ENCODE data around the gene TEDC2. TPM values are rescaled to one million over a fixed set of nuclear protein-coding genes. Genes with fewer than 3 reads are reported as not detected.
A peak's percentile ranks its signal among the peaks of the same experiment; 100 is the strongest.

Gene TEDC2
- total RNA-seq, 1 experiment from 2014 or later: 35.5 TPM

DNA sequence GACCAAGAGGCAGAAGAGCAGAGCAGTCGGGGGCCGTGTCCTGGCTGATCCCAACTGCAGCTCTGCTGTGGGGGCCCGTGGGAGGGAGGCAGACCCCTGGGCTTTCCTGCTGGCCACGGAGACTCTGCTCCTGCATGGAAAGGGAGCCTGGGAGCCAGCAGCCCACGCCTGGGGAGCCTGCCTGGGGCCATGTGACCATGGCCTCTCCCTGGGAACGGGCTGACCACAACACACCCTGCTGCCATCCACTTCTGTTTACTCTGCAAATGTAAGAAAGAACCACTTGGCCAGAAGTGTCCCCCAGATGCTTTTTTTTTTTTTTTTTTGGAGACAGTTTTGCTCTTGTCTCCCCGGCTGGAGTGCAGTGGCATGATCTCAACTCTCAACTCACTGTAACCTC is 2.0 kb upstream of the TEDC2 start:
- no peak for ATAC-seq
- CTCF ChIA-PET: interaction anchor here (0.6 kb wide), 1 partner anchor 28 kb away, joined by 3 read pairs; no protein-coding TSS in a partner anchor

DNA sequence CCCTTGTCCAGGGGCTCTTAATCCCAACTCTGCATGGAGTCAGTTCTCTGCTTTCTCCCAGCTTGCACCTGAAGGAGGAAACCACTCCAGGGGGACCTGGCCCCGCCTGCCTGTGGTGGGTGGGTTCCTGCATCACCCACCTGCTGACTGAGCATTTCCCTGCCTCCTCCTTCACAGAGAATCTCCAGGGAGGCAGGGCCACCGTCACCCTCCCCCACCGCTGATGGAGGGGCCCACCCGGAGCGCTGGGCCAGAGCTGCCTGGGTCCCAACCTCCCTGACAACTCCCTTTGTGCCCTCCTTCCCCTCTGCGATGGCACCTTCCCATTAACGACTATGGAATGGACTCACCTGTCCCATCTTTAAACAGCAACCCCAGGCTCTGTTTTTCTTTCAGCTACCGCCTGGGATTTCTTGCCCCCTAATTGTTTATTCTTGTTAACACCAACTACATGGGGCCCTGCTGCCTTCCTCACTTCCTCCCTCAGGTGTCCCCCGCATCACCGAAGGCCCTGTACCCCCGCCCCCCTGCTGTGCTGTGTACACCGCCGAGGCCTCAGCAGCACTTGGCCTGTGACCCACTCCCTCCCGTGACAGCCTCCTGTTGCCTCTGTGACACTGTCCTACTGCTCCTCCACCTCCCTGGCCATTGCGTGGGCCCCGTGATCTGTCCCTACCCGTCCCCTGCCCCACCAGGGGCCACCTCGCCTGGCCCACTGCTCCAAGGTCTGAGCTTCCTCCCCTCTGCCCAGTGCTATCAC is 842 bp upstream of the TEDC2 start:
- TF ChIP-seq EZH2 (IDR thresholded peaks at IDR 0.05; ENCODE audit: low read length, unreplicated experiment) (no peak), EZH2phosphoT487 (IDR thresholded peaks at IDR 0.05; ENCODE audit: borderline replicate concordance, low read length) (no peak)
- TF ChIP-seq, protein P1, sequence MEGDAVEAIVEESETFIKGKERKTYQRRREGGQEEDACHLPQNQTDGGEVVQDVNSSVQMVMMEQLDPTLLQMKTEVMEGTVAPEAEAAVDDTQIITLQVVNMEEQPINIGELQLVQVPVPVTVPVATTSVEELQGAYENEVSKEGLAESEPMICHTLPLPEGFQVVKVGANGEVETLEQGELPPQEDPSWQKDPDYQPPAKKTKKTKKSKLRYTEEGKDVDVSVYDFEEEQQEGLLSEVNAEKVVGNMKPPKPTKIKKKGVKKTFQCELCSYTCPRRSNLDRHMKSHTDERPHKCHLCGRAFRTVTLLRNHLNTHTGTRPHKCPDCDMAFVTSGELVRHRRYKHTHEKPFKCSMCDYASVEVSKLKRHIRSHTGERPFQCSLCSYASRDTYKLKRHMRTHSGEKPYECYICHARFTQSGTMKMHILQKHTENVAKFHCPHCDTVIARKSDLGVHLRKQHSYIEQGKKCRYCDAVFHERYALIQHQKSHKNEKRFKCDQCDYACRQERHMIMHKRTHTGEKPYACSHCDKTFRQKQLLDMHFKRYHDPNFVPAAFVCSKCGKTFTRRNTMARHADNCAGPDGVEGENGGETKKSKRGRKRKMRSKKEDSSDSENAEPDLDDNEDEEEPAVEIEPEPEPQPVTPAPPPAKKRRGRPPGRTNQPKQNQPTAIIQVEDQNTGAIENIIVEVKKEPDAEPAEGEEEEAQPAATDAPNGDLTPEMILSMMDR (conservative IDR thresholded peaks at IDR 0.05; ENCODE audit: low read depth, low read length): no peak
- Histone ChIP-seq H3K4me1 (ENCODE audit: insufficient read depth, low read length) (peaks cover 14% of the 10 kb centered on the region), H3K4me2 (ENCODE audit: low read length) (peak overlapping the region; percentile 95), H3K9me3 (ENCODE audit: low read length) (no peaks in the 10 kb centered on the region), H2AFZ (ENCODE audit: low read length) (peak overlapping the region; percentile 82), H3K27me3 (ENCODE audit: low read length) (no peaks in the 10 kb centered on the region), H3K79me2 (ENCODE audit: low read length) (peaks cover 14% of the 10 kb centered on the region), H3K4me3 (ENCODE audit: low read length) (peak overlapping the region; percentile 74), H3K36me3 (ENCODE audit: low read depth, low read length) (no peaks in the 10 kb centered on the region), H3K9me2 (replicated peaks; ENCODE audit: low read length) (no peaks in the 10 kb centered on the region), H3K27ac (ENCODE audit: low read length) (no peak overlapping the region), H3F3A (ENCODE audit: low read length, unreplicated experiment) (no peaks in the 10 kb centered on the region), H3K9ac (ENCODE audit: low read length) (peak overlapping the region; percentile 74; the same call in 1 of the 2 replicates), H4K20me1 (ENCODE audit: low read length) (no peaks in the 10 kb centered on the region)
- BruUV-seq (replicated peaks): no TSS peak
- ChIA-PET POLR2A (ENCODE audit: unreplicated experiment) (interaction anchor here (0.5 kb wide), 1 partner anchor 63 kb away, joined by 13 read pairs; no protein-coding TSS in a partner anchor), CTCF (interaction anchor here (0.7 kb wide), 1 partner anchor 9 kb away, joined by 3 read pairs; no protein-coding TSS in a partner anchor)
- peak; percentile 1 for DNase-seq
- intact Hi-C loops (cut with micrococcal nuclease): no loop called here
- ATAC-seq: peak; percentile 2

More for the DNA sequence above, 2.0 kb upstream of the TEDC2 start:
- H3K9me3 ChIP-seq (ENCODE audit: low read length): no peaks in the 10 kb centered on the region
- no peak overlapping the region for H2AFZ ChIP-seq (ENCODE audit: low read length)
- H4K20me1 ChIP-seq (ENCODE audit: low read length): no peaks in the 10 kb centered on the region
- no peaks in the 10 kb centered on the region for H3F3A ChIP-seq (ENCODE audit: low read length, unreplicated experiment)
- POLR2A ChIA-PET (ENCODE audit: unreplicated experiment): no interaction called here
- no peak overlapping the region for H3K4me3 ChIP-seq (ENCODE audit: low read length)
- no peak overlapping the region for H3K9ac ChIP-seq (ENCODE audit: low read length)
- H3K4me1 ChIP-seq (ENCODE audit: insufficient read depth, low read length): peaks cover 14% of the 10 kb centered on the region
- H3K4me2 ChIP-seq (ENCODE audit: low read length): no peak overlapping the region
- intact Hi-C loops (cut with micrococcal nuclease): no loop called here
- H3K27me3 ChIP-seq (ENCODE audit: low read length): no peaks in the 10 kb centered on the region
- no TSS peak for BruUV-seq (replicated peaks)
- peaks cover 14% of the 10 kb centered on the region for H3K79me2 ChIP-seq (ENCODE audit: low read length)
- DNase-seq: no peak
- H3K36me3 ChIP-seq (ENCODE audit: low read depth, low read length): peaks cover 1% of the 10 kb centered on the region; the same call in 1 of the 2 replicates
- no peaks in the 10 kb centered on the region for H3K9me2 ChIP-seq (replicated peaks; ENCODE audit: low read length)
- TF ChIP-seq, protein P1 (conservative IDR thresholded peaks at IDR 0.05; ENCODE audit: low read depth, low read length): no peak
- TF ChIP-seq EZH2phosphoT487 (IDR thresholded peaks at IDR 0.05; ENCODE audit: borderline replicate concordance, low read length) (no peak), EZH2 (IDR thresholded peaks at IDR 0.05; ENCODE audit: low read length, unreplicated experiment) (no peak)
- no peak overlapping the region for H3K27ac ChIP-seq (ENCODE audit: low read length)

DNA sequence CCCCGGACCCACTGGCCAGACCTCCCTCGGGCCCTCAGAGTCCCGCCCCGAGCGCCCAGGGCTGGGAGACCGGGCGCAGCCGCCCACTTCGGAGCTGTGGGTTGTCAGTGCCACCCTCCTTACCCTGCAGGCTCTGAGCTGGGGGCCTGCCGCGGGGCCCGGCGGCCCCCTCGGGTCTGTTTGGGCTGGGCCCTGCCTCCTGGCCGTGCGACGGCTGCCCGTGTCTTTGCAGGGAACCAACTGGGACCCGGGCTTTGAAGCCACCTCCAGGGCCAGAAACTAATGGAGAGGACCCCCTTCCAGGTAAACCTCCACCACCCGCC is 443 bp downstream of the TEDC2 start:
- intact Hi-C loops (cut with micrococcal nuclease): no loop called here
- no TSS peak for BruUV-seq (replicated peaks)

More for the DNA sequence above, 443 bp downstream of the TEDC2 start:
- Histone ChIP-seq H3K4me1 (ENCODE audit: insufficient read depth, low read length) (peaks cover 14% of the 10 kb centered on the region), H3K79me2 (ENCODE audit: low read length) (peaks cover 14% of the 10 kb centered on the region), H3K9ac (ENCODE audit: low read length) (peak overlapping the region; percentile 74), H4K20me1 (ENCODE audit: low read length) (no peaks in the 10 kb centered on the region), H3K4me2 (ENCODE audit: low read length) (peak overlapping the region; percentile 95), H3K27me3 (ENCODE audit: low read length) (no peaks in the 10 kb centered on the region), H3K27ac (ENCODE audit: low read length) (no peak overlapping the region), H3K36me3 (ENCODE audit: low read depth, low read length) (no peaks in the 10 kb centered on the region), H3K4me3 (ENCODE audit: low read length) (peak overlapping the region; percentile 74), H3F3A (ENCODE audit: low read length, unreplicated experiment) (no peaks in the 10 kb centered on the region), H3K9me2 (replicated peaks; ENCODE audit: low read length) (no peaks in the 10 kb centered on the region), H3K9me3 (ENCODE audit: low read length) (no peaks in the 10 kb centered on the region), H2AFZ (ENCODE audit: low read length) (peak overlapping the region; percentile 82)
- ChIA-PET CTCF (no interaction called here), POLR2A (ENCODE audit: unreplicated experiment) (no interaction called here)
- no peak for ATAC-seq
- no peak for TF ChIP-seq EZH2phosphoT487 (IDR thresholded peaks at IDR 0.05; ENCODE audit: borderline replicate concordance, low read length)
- TF ChIP-seq EZH2 (IDR thresholded peaks at IDR 0.05; ENCODE audit: low read length, unreplicated experiment): no peak
- no peak for DNase-seq

All from PC-3 (cell line).